GM10266 (cell line): Measurements from ENCODE around the gene ANKRD33B.

Experiments used
- DNase-seq: peaks from one replicate; pipeline ENCODE4 v3.0.0; 2012; ENCODE audit errors: extremely low spot score
- TF ChIP-seq, protein P1 (sequence below): IDR thresholded peaks from 2 replicates; pipeline ENCODE4 v1.5.1; 2012; ENCODE audit warnings: mild to moderate bottlenecking, low read depth; ENCODE audit not compliant: control insufficient read depth, insufficient read depth; ENCODE audit errors: missing control alignments

The ANKRD33B gene

GRCh38 chr5:10532421-10532820 is 31.4 kb upstream of the ANKRD33B start:
- TF ChIP-seq, protein P1, sequence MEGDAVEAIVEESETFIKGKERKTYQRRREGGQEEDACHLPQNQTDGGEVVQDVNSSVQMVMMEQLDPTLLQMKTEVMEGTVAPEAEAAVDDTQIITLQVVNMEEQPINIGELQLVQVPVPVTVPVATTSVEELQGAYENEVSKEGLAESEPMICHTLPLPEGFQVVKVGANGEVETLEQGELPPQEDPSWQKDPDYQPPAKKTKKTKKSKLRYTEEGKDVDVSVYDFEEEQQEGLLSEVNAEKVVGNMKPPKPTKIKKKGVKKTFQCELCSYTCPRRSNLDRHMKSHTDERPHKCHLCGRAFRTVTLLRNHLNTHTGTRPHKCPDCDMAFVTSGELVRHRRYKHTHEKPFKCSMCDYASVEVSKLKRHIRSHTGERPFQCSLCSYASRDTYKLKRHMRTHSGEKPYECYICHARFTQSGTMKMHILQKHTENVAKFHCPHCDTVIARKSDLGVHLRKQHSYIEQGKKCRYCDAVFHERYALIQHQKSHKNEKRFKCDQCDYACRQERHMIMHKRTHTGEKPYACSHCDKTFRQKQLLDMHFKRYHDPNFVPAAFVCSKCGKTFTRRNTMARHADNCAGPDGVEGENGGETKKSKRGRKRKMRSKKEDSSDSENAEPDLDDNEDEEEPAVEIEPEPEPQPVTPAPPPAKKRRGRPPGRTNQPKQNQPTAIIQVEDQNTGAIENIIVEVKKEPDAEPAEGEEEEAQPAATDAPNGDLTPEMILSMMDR, result no peak
- no peak for DNase-seq

GRCh38 chr5:10533226-10533625 is 30.6 kb upstream of the ANKRD33B start:
- no peak for DNase-seq
- TF ChIP-seq, protein P1, result no peak

DNA sequence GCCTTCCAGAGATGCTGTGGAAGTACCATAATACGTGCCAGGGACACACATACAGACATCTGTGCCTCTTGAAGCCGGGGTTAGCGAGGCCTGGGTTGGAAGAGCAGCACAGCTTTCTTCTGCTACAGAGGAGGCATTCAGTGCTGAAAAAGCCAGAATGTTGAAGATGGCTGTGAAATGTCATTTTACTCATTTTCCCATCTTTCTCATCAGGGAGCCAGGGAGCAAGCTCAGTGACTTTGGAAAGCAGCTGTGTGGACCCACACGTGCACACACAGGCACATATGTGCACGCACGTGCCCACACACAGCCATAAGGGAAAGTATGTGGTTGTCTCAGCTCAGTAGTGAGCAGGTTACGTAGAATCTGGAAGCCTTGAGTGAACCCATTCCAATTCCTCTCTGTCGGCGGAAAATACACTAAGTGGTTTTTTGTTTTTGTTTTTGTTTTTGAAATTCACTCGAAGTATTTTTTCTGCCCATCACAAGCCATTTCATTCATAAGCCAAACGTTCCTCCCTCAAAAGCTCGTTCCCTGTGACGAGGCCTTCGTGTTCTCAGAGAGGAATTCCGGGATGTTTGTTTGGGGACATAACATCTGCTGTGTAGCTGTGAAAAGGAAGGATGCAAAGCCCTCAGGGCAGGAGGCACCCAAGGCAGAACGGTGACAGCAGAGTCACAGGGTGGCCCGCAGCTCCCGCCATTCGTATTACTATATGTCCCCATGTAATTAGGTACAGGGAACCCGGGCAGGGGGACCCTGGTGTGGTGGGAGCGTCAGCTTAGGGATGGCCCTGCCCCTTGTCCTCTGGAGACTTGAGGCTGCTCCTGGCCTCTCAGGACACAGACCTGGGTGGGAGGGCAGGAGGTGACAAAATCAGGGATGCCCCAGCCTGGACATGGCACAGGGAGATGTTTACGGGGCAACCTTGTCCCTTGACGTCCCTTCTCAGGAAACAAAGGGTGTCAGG is 29.0 kb upstream of the ANKRD33B start:
- TF ChIP-seq, protein P1, result no peak

GRCh38 chr5:10536511-10536910 is 27.4 kb upstream of the ANKRD33B start:
- no peak for DNase-seq
- TF ChIP-seq, protein P1, result no peak

More for the DNA sequence above, 29.0 kb upstream of the ANKRD33B start:
- no peak for DNase-seq

DNA sequence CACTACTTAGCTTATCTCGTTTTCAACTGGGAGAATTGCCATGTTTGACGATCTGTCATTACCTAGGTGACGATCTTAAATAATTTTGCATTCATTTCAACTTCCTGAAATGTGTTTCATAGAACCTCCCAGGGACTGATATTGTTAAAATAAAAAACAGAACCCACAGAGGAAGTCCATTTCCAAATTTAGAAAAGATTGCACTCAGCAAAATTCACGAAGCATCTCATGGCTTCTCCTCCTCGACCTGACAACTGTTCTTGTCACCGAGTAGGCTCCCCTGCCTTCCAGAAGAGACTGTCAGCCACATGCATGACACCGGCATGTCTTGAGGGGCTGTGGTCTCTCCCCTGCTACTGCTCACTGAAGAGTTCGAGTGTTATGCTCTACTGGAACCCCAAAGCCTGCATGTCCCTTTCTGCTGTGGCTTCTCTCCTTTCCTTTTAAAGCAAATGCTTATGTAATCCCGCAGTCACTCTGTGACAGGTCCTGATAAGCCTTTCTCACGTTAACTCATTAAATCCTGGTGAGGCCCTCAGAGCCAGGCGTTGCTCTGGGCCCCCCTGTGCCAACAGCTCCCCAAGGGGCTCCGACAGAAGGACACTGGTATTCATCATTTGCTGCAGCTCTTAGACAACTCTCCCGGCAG is 26.8 kb upstream of the ANKRD33B start:
- DNase-seq, result no peak
- TF ChIP-seq, protein P1, result no peak

- no peak for DNase-seq
- TF ChIP-seq, protein P1, result no peak
Measured at GRCh38 chr5:10537624-10538023, 26.2 kb upstream of the ANKRD33B start.

DNA sequence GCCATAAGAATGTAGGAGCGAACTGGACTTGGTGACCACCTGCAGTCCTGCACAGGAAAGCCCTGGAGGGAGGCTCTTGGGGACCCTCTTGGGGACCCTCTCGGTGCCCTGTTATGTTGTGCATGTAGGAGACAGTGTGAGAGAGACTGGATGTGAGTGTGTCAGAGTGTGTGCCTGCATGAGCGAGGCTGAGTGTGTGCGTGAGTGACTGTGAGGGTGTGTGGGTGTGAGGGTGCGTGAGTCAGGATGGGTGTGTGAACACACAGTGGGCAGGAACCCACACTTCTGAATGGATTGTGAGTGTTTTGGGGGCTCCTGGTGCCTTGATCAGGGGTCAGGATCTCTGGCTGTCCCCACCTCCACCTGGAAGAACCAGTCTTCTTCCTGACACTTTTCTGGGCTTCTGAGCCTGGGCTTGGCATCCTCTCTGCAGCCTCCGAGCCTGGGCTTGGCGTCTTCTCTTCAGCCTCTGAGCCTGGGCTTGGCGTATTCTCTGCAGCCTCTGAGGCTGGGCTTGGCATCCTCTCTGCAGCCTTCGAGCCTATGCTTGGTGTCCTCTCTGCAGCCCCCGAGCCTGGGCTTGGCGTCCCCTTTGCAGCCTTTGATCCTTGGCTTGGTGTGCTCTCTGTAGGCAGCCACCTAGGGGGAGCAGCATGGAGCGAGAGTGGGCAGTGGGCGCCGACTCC is 25.6 kb upstream of the ANKRD33B start:
- no peak for DNase-seq

More for the DNA sequence above, 25.6 kb upstream of the ANKRD33B start:
- TF ChIP-seq, protein P1, result no peak
